HG03045 (cell line): Measurements from ENCODE around the gene RAMP3.
"Not testable (repeated sequence)": the region's sequence is repeated elsewhere in the genome, so short reads cannot be mapped to it uniquely, and the experiment has no call there.

Experiments used
- ATAC-seq: cut with Tn5 transposase; IDR thresholded peaks from one replicate; pipeline ENCODE4 v1.9.1; 2021; ENCODE audit warnings: mild to moderate bottlenecking, moderate library complexity; ENCODE audit not compliant: unreplicated experiment

Gene RAMP3

GRCh38 chr7:45157653-45158401 is at the start of gene RAMP3:
TSS of gene RAMP3 (plus strand) at chr7:45157791. CDS start at chr7:45157829, 38 bp downstream.
- no peak for ATAC-seq

GRCh38 chr7:45108863-45109262 is 48.7 kb upstream of the RAMP3 start:
- ATAC-seq = no peak

DNA sequence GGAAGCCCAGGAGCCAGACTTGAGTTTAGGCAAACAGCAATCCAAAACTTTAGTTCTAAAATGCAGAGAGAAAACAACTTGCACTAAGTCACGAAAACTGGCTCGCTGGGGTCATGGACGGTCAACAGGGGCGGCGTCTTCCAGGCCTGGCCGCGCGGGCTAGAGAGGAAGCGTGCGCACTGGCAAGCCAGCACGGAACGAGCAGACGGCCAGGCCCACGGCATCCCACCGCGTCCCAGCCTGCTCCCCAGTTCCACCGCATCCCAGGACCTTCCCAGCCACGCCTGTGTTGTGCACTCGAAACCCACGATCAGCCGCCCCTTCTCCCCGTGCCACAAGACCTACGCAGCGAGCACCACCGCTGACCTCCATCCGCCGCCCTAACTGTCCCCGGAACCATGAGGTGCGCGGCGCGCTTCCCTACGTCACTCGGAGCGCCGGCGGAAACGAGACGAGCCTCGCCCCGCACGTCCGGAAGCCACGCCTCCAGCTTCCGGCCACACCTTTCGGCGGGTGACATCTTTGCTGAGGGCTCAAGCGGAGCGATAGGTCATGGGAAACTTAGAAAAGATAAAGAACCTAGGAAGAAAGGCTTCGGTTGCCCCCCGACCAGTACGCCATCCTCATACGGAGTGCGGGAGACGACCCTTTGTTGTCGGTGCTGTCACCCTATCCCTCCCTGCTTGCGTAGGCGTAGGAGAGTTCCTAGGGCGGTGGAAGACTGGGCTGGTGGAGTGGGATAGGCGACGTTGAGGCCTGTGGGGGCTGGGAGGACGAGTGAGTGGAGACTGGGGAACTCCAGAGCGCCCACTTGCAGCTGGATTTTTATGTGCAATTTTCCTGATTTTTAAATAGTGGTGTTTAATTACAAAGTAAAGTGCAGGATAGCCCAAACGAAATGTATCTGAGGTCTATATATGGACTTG is 46.0 kb upstream of the RAMP3 start, which contains the start of gene TBRG4:
Gene TBRG4 (minus strand): TSS at position 400 of the 926 bp plus-strand sequence. CDS start 2,460 bp downstream, outside the sequence.
- peak; percentile 92 for ATAC-seq

DNA sequence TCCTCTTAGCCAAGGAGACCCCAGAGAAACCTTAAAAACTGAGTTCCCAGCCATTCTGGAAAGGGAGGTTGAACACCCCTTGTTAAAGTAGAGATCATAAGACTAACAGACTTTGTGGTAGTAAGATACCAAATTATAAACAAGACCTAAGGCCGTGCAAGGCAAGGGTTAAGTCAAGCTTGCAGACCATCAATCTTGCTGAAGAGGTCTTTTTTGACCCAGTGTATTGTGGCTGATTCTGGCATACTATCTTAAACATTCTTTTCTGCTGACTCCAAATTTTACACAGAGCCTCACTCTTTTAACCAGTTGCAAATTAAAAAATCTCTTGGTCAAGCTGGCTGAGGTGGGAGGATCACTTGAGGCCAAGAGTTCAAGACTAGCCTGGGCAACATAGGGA is 44.9 kb upstream of the RAMP3 start:
- ATAC-seq = no peak

GRCh38 chr7:45114257-45114656 is 43.3 kb upstream of the RAMP3 start:
- not testable (repeated sequence) for ATAC-seq

- ATAC-seq = no peak
These were observed 42.7 kb upstream of the RAMP3 start for GRCh38 chr7:45114926-45115325.

DNA sequence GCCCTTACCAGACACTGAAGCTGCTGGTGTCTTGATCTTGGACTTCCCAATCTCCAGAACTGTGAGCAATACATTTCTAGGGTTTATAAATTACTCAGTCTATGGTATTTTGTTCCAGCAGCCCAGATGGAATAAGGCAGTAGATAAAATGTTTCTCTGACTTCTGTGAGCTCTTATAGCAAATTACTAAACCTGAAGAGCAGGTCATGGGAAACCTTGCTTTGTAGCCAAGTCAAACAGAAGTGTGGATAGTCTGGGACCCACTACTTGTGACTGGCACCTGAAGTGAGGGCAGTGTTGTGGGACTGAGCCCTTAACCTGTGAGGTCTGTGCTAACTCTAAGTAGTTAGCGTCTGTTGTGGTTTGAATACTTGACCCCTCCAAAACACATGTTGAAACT is 41.5 kb upstream of the RAMP3 start:
- ATAC-seq = no peak

- ATAC-seq = no peak
These were observed 40.0 kb upstream of the RAMP3 start for GRCh38 chr7:45117582-45117981.

- ATAC-seq = no peak
These were observed 39.3 kb upstream of the RAMP3 start for GRCh38 chr7:45118292-45118691.

GRCh38 chr7:45118889-45119331 is 38.7 kb upstream of the RAMP3 start:
- ATAC-seq = no peak

DNA sequence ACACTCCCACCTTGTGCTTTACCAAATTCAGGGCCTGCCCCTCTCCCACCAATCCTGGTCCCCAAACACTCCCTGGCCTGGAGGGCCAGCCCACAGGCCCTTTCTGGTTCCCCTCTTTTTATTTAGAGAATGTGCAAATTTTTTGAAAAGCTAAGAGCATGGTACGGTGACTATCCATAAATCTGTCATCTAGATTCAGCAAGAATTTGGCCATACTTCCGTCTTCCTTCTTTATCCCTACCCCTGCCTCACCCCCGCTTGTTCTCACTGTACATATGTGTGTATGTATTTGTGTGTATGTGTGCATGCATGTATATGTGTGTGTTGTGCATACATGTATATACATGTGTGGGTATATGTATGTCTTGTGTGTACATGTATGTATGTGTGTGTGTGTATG is 38.0 kb upstream of the RAMP3 start:
- no peak for ATAC-seq

DNA sequence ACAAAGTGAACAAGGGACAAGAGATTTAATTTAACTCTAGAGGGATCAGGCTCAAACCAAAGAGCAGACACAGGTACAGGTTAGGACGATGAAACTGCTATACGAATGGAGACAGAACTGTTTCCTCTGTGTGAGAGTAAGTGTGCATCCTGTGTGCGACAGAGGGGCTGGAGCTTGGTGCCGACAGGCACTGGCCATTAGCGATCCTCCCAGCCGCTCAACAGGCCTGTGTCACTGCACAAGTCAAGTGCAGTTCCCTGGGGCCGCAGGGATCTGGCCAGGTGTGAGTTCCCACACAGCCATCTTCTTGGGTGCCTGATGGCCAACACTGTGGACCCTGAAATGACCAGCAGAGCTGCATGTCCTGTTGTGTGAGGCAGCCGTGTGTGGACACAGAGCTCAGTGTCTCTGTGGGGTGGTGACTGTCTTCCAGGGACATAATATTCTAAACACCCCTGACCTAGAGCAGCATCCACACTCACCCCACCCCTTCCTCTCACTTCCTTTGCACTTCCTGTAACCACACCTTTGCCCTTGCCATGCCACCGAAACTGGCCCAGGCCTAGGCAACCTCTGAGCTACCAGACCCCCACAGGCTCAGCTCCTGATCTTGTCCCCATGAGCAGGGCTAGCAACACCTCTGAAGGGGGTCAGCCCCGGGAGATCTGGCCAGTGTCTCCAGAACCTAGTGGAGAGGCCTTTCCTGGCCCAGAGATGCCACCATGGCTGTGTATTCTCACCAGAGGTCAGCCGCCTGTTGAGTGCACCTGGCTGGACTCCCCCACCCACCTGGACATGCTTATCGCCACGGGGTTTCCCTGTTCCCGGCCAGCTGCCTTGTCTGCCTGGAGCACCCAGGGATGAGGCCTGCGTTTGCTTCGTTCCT is 34.4 kb upstream of the RAMP3 start:
- no peak for ATAC-seq

DNA sequence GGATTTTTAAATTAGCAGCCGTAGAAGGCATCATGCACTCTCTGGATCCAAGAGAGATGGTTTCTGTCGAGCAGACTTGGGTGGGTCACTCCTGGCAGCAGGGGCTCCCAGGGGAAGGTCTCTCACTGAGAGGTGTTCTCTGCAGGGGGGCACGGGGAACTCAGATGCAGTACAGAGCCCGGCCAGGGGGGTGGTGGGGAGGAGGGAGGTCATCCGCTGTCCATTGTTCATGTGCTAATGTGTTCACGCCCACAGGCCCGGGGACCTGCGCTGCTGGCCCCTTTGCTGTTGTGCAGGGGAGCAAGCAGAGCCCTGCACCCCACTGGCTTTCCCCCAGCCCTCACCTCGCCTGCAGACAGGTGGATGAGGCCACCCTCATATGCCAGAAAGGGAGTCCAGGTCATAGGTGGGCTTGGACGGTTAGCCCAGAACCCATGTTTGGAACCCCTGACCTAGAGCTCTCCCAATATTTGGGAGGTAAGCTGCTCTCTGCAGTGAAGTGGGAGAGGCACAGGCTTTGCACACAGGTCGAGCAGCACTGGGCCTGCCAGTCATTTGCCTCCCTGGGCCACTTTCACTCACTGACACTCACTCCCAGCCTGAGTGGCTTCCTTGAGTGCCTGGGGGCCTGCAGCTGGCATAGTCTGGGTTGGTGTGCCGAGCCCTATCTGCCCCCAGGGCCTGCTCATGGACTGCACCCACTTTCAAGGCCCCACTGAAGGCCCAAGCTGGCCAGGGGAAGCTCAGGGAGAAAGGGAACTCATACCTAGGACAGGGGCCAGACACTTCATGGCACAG is 33.5 kb upstream of the RAMP3 start:
- no peak for ATAC-seq

DNA sequence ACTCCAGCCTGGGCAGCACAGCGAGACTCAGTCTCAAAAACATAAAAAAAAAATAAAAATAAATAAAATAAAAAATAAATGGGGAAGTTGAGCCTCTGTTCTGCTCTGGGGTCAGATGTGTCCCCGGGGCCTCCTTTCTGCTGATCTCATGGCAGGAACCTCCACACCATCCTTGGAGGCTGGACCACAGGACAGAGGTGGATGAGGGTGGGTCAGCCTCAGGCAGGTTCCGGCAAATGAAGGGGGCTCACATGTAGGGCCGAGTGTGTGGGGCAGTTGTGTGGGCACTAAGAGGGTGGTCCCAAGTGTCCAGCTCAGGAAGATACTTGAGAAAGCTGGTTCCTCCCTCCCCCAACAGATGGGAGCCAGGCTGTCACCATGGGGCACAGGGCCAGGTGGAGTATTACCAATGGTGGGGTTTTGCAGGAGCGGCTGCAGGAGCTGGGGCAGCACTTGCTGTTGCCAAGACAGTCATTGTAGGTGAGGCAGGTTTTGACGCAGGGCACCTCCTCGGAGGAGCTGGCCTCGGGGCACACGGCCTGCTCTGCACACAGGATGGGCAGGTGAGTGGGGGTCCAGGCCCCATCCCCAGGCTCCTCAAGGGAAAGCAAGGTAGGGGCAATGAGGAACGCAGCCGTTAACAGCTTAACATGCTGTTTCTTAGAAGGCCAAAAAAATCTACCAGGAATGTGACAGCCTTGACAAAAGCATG is 32.2 kb upstream of the RAMP3 start:
- ATAC-seq = no peak

- no peak for ATAC-seq
These were observed 31.4 kb upstream of the RAMP3 start for GRCh38 chr7:45126201-45126600.

DNA sequence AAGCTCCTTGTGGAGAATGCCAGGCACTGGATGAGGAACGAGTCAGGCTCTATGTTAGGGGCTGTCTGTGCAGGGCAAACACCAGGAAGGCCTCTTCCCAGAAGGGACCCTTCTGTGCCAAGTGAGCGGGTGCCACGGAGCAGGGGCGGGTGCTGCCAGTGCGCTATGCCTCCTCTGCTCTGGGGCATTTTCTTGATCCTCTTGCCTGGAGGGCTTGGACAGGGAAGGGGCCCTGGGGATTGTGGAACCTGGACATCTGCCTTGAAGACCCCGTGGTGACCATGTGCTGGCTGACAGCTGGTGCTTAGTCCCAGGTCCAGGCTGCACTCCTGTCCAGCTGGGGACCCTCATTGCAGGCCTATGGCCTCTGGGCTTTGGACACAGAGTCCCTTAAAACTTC is 30.7 kb upstream of the RAMP3 start:
- no peak for ATAC-seq

DNA sequence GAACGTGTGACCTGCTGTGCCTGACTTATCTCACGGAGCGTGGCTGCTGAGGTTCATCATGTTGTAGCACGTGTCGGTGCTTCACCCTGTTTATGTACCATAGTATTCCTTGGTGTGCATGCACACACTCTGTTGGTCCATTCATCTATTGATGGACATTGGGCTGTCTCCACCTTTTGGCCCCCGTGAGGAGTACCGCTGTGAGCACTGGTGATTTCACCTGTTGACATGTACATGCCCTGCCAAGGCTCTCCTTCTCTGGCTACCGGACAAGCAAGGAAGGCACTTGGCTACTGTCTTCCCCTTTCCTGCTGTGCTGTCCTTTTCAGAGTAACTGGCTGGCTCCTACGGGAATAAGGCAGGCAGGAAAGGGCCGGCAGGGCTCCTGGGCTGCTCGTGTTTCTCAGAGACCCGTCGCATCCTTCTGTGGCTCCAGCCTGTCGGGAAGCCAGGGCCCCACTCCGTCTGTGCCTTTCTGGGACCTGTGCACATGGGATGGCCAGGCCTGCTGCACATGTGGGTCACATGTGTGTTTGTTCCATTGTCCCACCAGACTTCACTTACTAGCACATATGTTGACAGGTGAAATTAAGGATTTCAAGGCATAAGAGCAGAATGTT is 28.3 kb upstream of the RAMP3 start:
- ATAC-seq = no peak

DNA sequence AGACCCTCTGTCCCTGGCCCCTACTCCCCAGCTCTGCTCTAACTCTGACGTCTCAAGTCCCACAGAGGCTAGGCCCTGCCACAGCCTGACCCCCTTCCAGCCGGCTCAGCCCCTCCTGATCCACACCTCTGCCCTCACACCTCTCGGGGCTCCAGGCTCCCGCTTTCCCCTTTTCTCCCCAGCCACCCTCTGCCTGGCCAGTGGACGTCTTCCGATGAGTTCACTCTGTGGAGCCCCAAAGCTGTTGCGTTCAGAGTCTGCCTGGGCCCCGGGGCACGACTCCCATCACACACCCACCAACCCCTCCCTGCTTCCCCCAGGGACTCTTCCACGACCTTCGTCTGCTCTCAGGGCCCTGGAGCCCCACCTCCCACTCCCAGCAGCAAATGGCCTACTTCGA is 27.7 kb upstream of the RAMP3 start:
- ATAC-seq = no peak

DNA sequence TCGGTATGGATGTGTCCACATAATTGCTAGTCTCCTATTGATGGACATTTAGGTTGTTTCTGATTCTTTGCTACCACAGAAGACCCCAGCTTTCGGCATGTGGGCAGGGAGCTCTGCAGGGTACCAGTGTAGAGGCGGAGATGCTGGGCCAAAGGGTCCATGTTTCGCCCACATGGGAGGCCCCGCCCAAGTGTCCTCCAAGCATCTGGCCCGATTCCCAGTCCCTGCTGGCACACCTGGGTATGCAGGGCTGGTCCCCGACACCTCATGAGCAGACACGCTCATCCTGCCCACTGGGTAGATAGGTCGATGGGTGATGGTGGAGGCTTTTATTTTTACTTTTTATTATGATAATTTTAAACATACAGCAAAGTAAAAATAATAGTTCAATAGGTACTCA is 26.7 kb upstream of the RAMP3 start:
- no peak for ATAC-seq
